ENCODE results near the gene KDELR3. TPM values are rescaled to one million over a fixed set of nuclear protein-coding genes. Genes with fewer than 3 reads are reported as not detected.

KDELR3 gene
- total RNA-seq, 1 donor from 2014 or later: 10.6 TPM

- no peak for TF ChIP-seq CTCF (conservative IDR thresholded peaks at IDR 0.05)
- Mint-ChIP-seq H3K4me1 (ENCODE audit: unreplicated experiment) (no peaks in the 10 kb centered on the region), H3K9me3 (no peaks in the 10 kb centered on the region)
Measured at GRCh38 chr22:38427940-38428339, 40.0 kb upstream of the KDELR3 start.

GRCh38 chr22:38428714-38429113 lies 39.2 kb upstream of the KDELR3 start:
- H3K9me3 Mint-ChIP-seq: no peaks in the 10 kb centered on the region
- H3K27me3 Mint-ChIP-seq: no peaks in the 10 kb centered on the region
- no peaks in the 10 kb centered on the region for H3K4me1 Mint-ChIP-seq (ENCODE audit: unreplicated experiment)
- DNase-seq (ENCODE audit: extremely low spot score, unreplicated experiment): no peak
- no peak overlapping the region for H3K27ac Mint-ChIP-seq
- no peak for TF ChIP-seq CTCF (conservative IDR thresholded peaks at IDR 0.05)
- H3K4me3 Mint-ChIP-seq: no peak overlapping the region
- no peaks in the 10 kb centered on the region for H3K36me3 Mint-ChIP-seq

More at GRCh38 chr22:38427940-38428339, 40.0 kb upstream of the KDELR3 start:
- DNase-seq (ENCODE audit: extremely low spot score, unreplicated experiment): no peak
- H3K4me3 Mint-ChIP-seq: no peak overlapping the region
- H3K36me3 Mint-ChIP-seq: no peaks in the 10 kb centered on the region
- no peak overlapping the region for H3K27ac Mint-ChIP-seq
- no peaks in the 10 kb centered on the region for H3K27me3 Mint-ChIP-seq

- Mint-ChIP-seq H3K9me3 (no peaks in the 10 kb centered on the region), H3K27ac (no peak overlapping the region), H3K4me1 (ENCODE audit: unreplicated experiment) (no peaks in the 10 kb centered on the region), H3K4me3 (no peak overlapping the region), H3K27me3 (no peaks in the 10 kb centered on the region), H3K36me3 (no peaks in the 10 kb centered on the region)
- DNase-seq (ENCODE audit: extremely low spot score, unreplicated experiment): no peak
- TF ChIP-seq CTCF (conservative IDR thresholded peaks at IDR 0.05): no peak
Measured at GRCh38 chr22:38429499-38430068, 38.3 kb upstream of the KDELR3 start.

GRCh38 chr22:38431266-38432010 lies 36.5 kb upstream of the KDELR3 start:
- no peaks in the 10 kb centered on the region for H3K9me3 Mint-ChIP-seq
- no peaks in the 10 kb centered on the region for H3K36me3 Mint-ChIP-seq
- no peak for DNase-seq (ENCODE audit: extremely low spot score, unreplicated experiment)
- no peak overlapping the region for H3K4me3 Mint-ChIP-seq
- no peaks in the 10 kb centered on the region for H3K27me3 Mint-ChIP-seq
- no peak for TF ChIP-seq CTCF (conservative IDR thresholded peaks at IDR 0.05)
- H3K27ac Mint-ChIP-seq: no peak overlapping the region
- H3K4me1 Mint-ChIP-seq (ENCODE audit: unreplicated experiment): no peaks in the 10 kb centered on the region

GRCh38 chr22:38432264-38432663 lies 35.6 kb upstream of the KDELR3 start:
- Mint-ChIP-seq H3K4me3 (no peak overlapping the region), H3K9me3 (no peaks in the 10 kb centered on the region), H3K36me3 (no peaks in the 10 kb centered on the region), H3K27ac (no peak overlapping the region), H3K27me3 (no peaks in the 10 kb centered on the region), H3K4me1 (ENCODE audit: unreplicated experiment) (no peaks in the 10 kb centered on the region)
- DNase-seq (ENCODE audit: extremely low spot score, unreplicated experiment): no peak
- no peak for TF ChIP-seq CTCF (conservative IDR thresholded peaks at IDR 0.05)

Data from type B pancreatic cell (in vitro differentiated cells).